ENCODE results near the gene CASD1.

Gene CASD1

DNA sequence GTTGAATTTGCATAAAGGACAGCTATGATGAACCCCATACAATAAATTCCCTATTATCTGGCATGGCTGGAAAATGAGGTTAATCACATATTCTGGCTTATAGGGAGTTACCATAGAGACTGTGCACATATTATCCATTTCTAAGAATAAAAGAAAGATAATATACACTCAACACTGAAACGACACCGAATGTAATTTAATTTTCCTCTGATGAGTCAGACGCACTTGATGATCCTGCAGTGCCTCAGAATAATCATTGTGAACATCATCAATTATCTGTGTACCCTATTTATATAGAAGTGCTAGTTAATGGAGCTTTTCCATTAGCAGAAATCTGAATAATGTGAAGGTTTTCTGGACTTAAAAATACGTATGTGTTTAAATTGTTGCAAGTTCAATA lies 86.1 kb downstream of the CASD1 start:
- no peak overlapping the region for H3K9ac ChIP-seq (ENCODE audit: low read length)
- no peak overlapping the region for H3K4me3 ChIP-seq (ENCODE audit: low read depth, low read length)
- H3K36me3 ChIP-seq (ENCODE audit: control insufficient read depth in 1 of 2, insufficient read depth in 2 of 2, low read length in 2 of 2): peaks cover 0 to 1% of the 10 kb centered on the region in 2 experiments
- H3K9me3 ChIP-seq (ENCODE audit: insufficient read depth, low read depth, low read length): no peaks in the 10 kb centered on the region
- WGBS (ENCODE audit: extremely low coverage, insufficient coverage, insufficient read length): no CpG with 5 or more reads among the region's 4 CpGs
- H2AK5ac ChIP-seq (ENCODE audit: low read length): no peak overlapping the region
- no peak overlapping the region for H4K91ac ChIP-seq (ENCODE audit: low read depth, low read length)
- H2BK12ac ChIP-seq (ENCODE audit: low read length): no peak overlapping the region
- no peak for DNase-seq
- no peak overlapping the region for H3K4me2 ChIP-seq (ENCODE audit: low read length)
- no peak overlapping the region for H3K18ac ChIP-seq (ENCODE audit: low read length)
- no peak overlapping the region for H4K12ac ChIP-seq (ENCODE audit: low read depth, low read length)
- no peaks in the 10 kb centered on the region for H3K27me3 ChIP-seq (ENCODE audit: insufficient read depth, low read length)
- no peak overlapping the region for H4K8ac ChIP-seq (ENCODE audit: low read depth, low read length)
- H3K79me1 ChIP-seq (ENCODE audit: low read length): no peaks in the 10 kb centered on the region
- H3K4ac ChIP-seq (ENCODE audit: low read depth, low read length): no peak overlapping the region
- H2AFZ ChIP-seq (ENCODE audit: insufficient read depth, low read length, poor library complexity): no peak overlapping the region
- H3K79me2 ChIP-seq (ENCODE audit: control insufficient read depth, insufficient read depth, low read length, poor library complexity): no peaks in the 10 kb centered on the region
- no peak overlapping the region for H3K27ac ChIP-seq (ENCODE audit: low read depth, low read length)
- H3K14ac ChIP-seq (ENCODE audit: low read length): no peak overlapping the region
- H2BK120ac ChIP-seq (ENCODE audit: insufficient read depth, low read length, poor library complexity): no peak overlapping the region
- H3K4me1 ChIP-seq (ENCODE audit: control insufficient read depth in 1 of 2, insufficient read depth in 2 of 2, low read length in 2 of 2): no peaks in the 10 kb centered on the region
- no peak overlapping the region for H2BK5ac ChIP-seq (ENCODE audit: low read depth, low read length, poor library complexity)
- H3K23ac ChIP-seq (ENCODE audit: low read length): no peak overlapping the region

DNA sequence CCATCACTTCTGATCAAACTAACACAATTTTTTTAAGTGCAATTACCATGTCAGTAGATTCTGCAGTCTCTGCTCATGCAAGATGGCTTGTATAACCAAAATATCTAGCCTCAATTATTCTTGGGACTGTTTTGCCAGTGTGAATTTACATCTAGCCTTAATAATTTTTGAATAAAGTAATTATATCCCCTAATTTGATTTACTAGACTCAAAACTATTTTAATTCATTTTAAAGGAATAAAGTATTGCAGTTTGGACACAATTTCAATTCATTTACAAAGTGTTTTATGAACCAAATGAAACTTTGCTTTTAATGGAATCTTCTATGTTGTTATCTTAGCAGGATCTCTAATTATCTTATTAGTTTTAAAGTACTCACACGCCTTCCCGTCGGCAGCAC lies 90.7 kb downstream of the CASD1 start:
- DNase-seq: no peak
- no peak overlapping the region for H3K18ac ChIP-seq (ENCODE audit: low read length)
- no peak overlapping the region for H2BK12ac ChIP-seq (ENCODE audit: low read length)
- H2BK120ac ChIP-seq (ENCODE audit: insufficient read depth, low read length, poor library complexity): no peak overlapping the region
- H3K36me3 ChIP-seq (ENCODE audit: control insufficient read depth in 1 of 2, insufficient read depth in 2 of 2, low read length in 2 of 2): peaks cover 0 to 1% of the 10 kb centered on the region in 2 experiments
- no peaks in the 10 kb centered on the region for H3K79me2 ChIP-seq (ENCODE audit: control insufficient read depth, insufficient read depth, low read length, poor library complexity)
- H2BK5ac ChIP-seq (ENCODE audit: low read depth, low read length, poor library complexity): no peak overlapping the region
- H3K23ac ChIP-seq (ENCODE audit: low read length): no peak overlapping the region
- H4K8ac ChIP-seq (ENCODE audit: low read depth, low read length): no peak overlapping the region
- no peak overlapping the region for H3K4me3 ChIP-seq (ENCODE audit: low read depth, low read length)
- H2AFZ ChIP-seq (ENCODE audit: insufficient read depth, low read length, poor library complexity): no peak overlapping the region
- no peak overlapping the region for H3K4ac ChIP-seq (ENCODE audit: low read depth, low read length)
- no peaks in the 10 kb centered on the region for H3K4me1 ChIP-seq (ENCODE audit: control insufficient read depth in 1 of 2, insufficient read depth in 2 of 2, low read length in 2 of 2)
- H3K9ac ChIP-seq (ENCODE audit: low read length): no peak overlapping the region
- no peak overlapping the region for H4K91ac ChIP-seq (ENCODE audit: low read depth, low read length)
- H2AK5ac ChIP-seq (ENCODE audit: low read length): no peak overlapping the region
- H3K14ac ChIP-seq (ENCODE audit: low read length): no peak overlapping the region
- no peaks in the 10 kb centered on the region for H3K9me3 ChIP-seq (ENCODE audit: insufficient read depth, low read depth, low read length)
- H3K27me3 ChIP-seq (ENCODE audit: insufficient read depth, low read length): no peaks in the 10 kb centered on the region
- H3K27ac ChIP-seq (ENCODE audit: low read depth, low read length): no peak overlapping the region
- H3K4me2 ChIP-seq (ENCODE audit: low read length): no peak overlapping the region
- no peak overlapping the region for H4K12ac ChIP-seq (ENCODE audit: low read depth, low read length)
- H3K79me1 ChIP-seq (ENCODE audit: low read length): no peaks in the 10 kb centered on the region
- no CpG with 5 or more reads among the region's 3 CpGs for WGBS (ENCODE audit: extremely low coverage, insufficient coverage, insufficient read length)

DNA sequence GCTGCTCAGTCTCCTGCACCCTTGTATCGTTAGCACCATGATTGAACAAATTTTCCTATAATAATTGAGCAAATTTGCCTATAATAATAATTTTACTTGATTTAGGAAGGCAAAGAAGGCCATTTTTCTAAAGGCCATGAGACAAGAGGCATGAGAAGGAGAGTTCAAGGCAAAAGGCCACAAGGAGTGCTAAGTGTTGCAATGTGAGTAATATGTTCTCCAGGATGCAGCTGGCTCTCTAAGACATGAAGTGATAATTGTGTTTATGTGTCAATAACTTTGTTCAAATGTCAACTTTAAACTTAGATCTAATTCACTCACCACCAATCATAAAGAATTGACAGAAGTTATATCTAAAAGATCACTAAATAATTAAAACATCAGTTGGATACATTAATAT lies 92.6 kb downstream of the CASD1 start:
- no peaks in the 10 kb centered on the region for H3K79me1 ChIP-seq (ENCODE audit: low read length)
- no peak for DNase-seq
- H3K4me1 ChIP-seq (ENCODE audit: control insufficient read depth in 1 of 2, insufficient read depth in 2 of 2, low read length in 2 of 2): no peaks in the 10 kb centered on the region
- peaks cover 0 to 1% of the 10 kb centered on the region in 2 experiments for H3K36me3 ChIP-seq (ENCODE audit: control insufficient read depth in 1 of 2, insufficient read depth in 2 of 2, low read length in 2 of 2)
- H3K79me2 ChIP-seq (ENCODE audit: control insufficient read depth, insufficient read depth, low read length, poor library complexity): no peaks in the 10 kb centered on the region
- no CpG with 5 or more reads among the region's 1 CpG for WGBS (ENCODE audit: extremely low coverage, insufficient coverage, insufficient read length)
- H3K27me3 ChIP-seq (ENCODE audit: insufficient read depth, low read length): no peaks in the 10 kb centered on the region
- H3K9ac ChIP-seq (ENCODE audit: low read length): no peak overlapping the region
- no peak overlapping the region for H2AFZ ChIP-seq (ENCODE audit: insufficient read depth, low read length, poor library complexity)
- H3K4ac ChIP-seq (ENCODE audit: low read depth, low read length): no peak overlapping the region
- no peak overlapping the region for H2BK5ac ChIP-seq (ENCODE audit: low read depth, low read length, poor library complexity)
- no peak overlapping the region for H3K23ac ChIP-seq (ENCODE audit: low read length)
- H4K12ac ChIP-seq (ENCODE audit: low read depth, low read length): no peak overlapping the region
- H3K14ac ChIP-seq (ENCODE audit: low read length): no peak overlapping the region
- no peak overlapping the region for H2BK12ac ChIP-seq (ENCODE audit: low read length)
- no peaks in the 10 kb centered on the region for H3K9me3 ChIP-seq (ENCODE audit: insufficient read depth, low read depth, low read length)
- H3K27ac ChIP-seq (ENCODE audit: low read depth, low read length): no peak overlapping the region
- no peak overlapping the region for H4K91ac ChIP-seq (ENCODE audit: low read depth, low read length)
- no peak overlapping the region for H3K4me3 ChIP-seq (ENCODE audit: low read depth, low read length)
- H3K18ac ChIP-seq (ENCODE audit: low read length): no peak overlapping the region
- no peak overlapping the region for H2AK5ac ChIP-seq (ENCODE audit: low read length)
- no peak overlapping the region for H3K4me2 ChIP-seq (ENCODE audit: low read length)
- H4K8ac ChIP-seq (ENCODE audit: low read depth, low read length): no peak overlapping the region
- H2BK120ac ChIP-seq (ENCODE audit: insufficient read depth, low read length, poor library complexity): no peak overlapping the region

DNA sequence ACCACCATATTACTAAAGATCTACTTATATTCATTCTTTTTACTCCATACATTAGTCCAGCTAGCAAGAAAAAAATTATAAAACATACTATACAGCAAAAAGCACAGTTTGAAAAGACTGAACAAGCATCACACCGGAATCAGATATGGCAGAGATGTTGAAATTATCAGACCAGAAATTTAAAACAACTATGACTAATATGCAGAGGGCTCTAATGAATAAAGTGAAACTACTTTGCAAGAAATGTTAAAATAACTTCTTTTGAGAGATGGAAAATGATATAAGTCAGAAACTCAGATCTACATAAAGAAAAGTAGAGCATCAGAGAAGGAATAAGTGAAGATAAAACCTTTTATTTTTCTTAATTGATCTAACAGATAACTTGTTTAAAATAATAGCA lies 95.4 kb downstream of the CASD1 start:
- Histone ChIP-seq H2BK120ac (ENCODE audit: insufficient read depth, low read length, poor library complexity) (no peak overlapping the region), H3K4ac (ENCODE audit: low read depth, low read length) (no peak overlapping the region), H3K23ac (ENCODE audit: low read length) (no peak overlapping the region), H3K27ac (ENCODE audit: low read depth, low read length) (no peak overlapping the region), H3K79me1 (ENCODE audit: low read length) (no peaks in the 10 kb centered on the region), H4K91ac (ENCODE audit: low read depth, low read length) (no peak overlapping the region), H2BK12ac (ENCODE audit: low read length) (no peak overlapping the region), H3K36me3 (ENCODE audit: control insufficient read depth in 1 of 2, insufficient read depth in 2 of 2, low read length in 2 of 2) (no peaks in the 10 kb centered on the region), H3K27me3 (ENCODE audit: insufficient read depth, low read length) (no peaks in the 10 kb centered on the region), H2AK5ac (ENCODE audit: low read length) (no peak overlapping the region), H3K79me2 (ENCODE audit: control insufficient read depth, insufficient read depth, low read length, poor library complexity) (no peaks in the 10 kb centered on the region), H4K8ac (ENCODE audit: low read depth, low read length) (no peak overlapping the region), H3K9me3 (ENCODE audit: insufficient read depth, low read depth, low read length) (no peaks in the 10 kb centered on the region), H3K9ac (ENCODE audit: low read length) (no peak overlapping the region), H3K4me3 (ENCODE audit: low read depth, low read length) (no peak overlapping the region), H2BK5ac (ENCODE audit: low read depth, low read length, poor library complexity) (no peak overlapping the region), H3K14ac (ENCODE audit: low read length) (no peak overlapping the region), H4K12ac (ENCODE audit: low read depth, low read length) (no peak overlapping the region), H3K18ac (ENCODE audit: low read length) (no peak overlapping the region), H2AFZ (ENCODE audit: insufficient read depth, low read length, poor library complexity) (no peak overlapping the region), H3K4me1 (ENCODE audit: control insufficient read depth in 1 of 2, insufficient read depth in 2 of 2, low read length in 2 of 2) (no peaks in the 10 kb centered on the region), H3K4me2 (ENCODE audit: low read length) (no peak overlapping the region)
- no CpG with 5 or more reads among the region's 1 CpG for WGBS (ENCODE audit: extremely low coverage, insufficient coverage, insufficient read length)
- DNase-seq: no peak

Measured in trophoblast cell (in vitro differentiated cells and primary cell).